Measurements from ENCODE around the gene SLC66A3. TPM values are rescaled to one million over a fixed set of nuclear protein-coding genes. Genes with fewer than 3 reads are reported as not detected.

Gene SLC66A3
- total and polyA plus RNA-seq, 8 donors = 12.1 to 55.1 (median 22.9) TPM; not detected in 1

DNA sequence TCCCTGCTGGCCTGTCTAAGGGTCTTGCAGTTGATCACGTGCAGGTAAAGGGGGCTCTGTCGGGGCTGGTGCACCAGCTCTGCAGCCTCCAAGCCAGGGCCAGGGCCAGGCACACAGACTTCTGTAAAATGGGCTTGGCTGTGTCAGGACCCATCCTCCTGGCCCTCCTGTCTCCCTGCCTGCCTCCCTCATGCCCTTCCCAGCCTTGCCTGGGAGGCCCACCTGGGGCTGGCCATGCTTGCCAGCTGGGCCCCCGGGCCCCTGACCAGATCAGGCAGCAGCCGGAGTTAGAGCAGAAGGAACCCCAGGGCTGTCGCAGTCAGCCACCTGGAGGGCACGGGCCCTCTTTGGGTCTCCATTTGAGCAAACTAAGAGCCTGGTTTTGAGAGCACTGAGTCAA, 2.0 kb downstream of the SLC66A3 start:
- intact Hi-C loops (cut with DNase I; ENCODE audit: low total_unique reads) = no loop called here
- WGBS, 5 donors = 90 to 98% (median 94%) methylated on average over 5 to 6 of the region's 6 CpGs
- no peak overlapping the region for H3K27ac ChIP-seq

DNA sequence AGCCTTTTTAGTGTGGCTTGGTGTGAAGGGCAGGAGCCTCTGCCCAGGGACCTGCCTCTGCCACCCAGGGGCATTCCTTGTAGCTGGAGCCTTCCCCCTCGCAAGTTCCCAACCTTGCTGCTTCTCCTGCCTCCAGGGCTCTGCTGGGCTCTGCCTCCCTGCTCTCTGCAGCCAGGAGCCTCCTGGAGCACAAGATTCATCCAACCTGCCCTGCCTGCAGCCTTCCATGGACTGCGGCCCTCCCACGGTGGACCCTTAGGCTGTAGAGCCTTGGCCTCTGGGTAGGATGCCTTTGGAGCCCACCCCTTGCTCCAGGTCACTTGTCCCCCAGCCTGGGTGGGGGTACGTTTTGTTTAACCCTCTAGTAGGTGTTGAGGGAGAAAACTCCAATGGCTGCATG, 2.5 kb downstream of the SLC66A3 start:
- no peaks in the 10 kb centered on the region for H3K27me3 ChIP-seq
- H3K27ac ChIP-seq = no peak overlapping the region
- 77 to 86% (median 79%) methylated on average over 4 of the region's 4 CpGs for WGBS, 5 donors
- H3K4me1 ChIP-seq = peaks cover 16 to 35% (median 27%) of the 10 kb centered on the region in 4 donors
- no peak for TF ChIP-seq EP300 (IDR thresholded peaks at IDR 0.05)
- DNase-seq = no peak
- no peaks in the 10 kb centered on the region for H3K9me3 ChIP-seq
- no peak overlapping the region for H3K4me3 ChIP-seq
- intact Hi-C loops (cut with DNase I; ENCODE audit: low total_unique reads) = no loop called here
- H3K36me3 ChIP-seq = peaks cover 0 to 16% (median 7%) of the 10 kb centered on the region in 4 donors

More for the DNA sequence above, 2.0 kb downstream of the SLC66A3 start:
- TF ChIP-seq POLR2A (IDR thresholded peaks at IDR 0.05) (no peak), EP300 (IDR thresholded peaks at IDR 0.05) (no peak), POLR2AphosphoS5 (IDR thresholded peaks at IDR 0.05) (no peak)
- TF ChIP-seq, protein P1, sequence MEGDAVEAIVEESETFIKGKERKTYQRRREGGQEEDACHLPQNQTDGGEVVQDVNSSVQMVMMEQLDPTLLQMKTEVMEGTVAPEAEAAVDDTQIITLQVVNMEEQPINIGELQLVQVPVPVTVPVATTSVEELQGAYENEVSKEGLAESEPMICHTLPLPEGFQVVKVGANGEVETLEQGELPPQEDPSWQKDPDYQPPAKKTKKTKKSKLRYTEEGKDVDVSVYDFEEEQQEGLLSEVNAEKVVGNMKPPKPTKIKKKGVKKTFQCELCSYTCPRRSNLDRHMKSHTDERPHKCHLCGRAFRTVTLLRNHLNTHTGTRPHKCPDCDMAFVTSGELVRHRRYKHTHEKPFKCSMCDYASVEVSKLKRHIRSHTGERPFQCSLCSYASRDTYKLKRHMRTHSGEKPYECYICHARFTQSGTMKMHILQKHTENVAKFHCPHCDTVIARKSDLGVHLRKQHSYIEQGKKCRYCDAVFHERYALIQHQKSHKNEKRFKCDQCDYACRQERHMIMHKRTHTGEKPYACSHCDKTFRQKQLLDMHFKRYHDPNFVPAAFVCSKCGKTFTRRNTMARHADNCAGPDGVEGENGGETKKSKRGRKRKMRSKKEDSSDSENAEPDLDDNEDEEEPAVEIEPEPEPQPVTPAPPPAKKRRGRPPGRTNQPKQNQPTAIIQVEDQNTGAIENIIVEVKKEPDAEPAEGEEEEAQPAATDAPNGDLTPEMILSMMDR (IDR thresholded peaks at IDR 0.05) = no peak
- no peaks in the 10 kb centered on the region for H3K9me3 ChIP-seq
- H3K27me3 ChIP-seq = no peaks in the 10 kb centered on the region
- peaks cover 0 to 16% (median 7%) of the 10 kb centered on the region in 4 donors for H3K36me3 ChIP-seq
- DNase-seq = no peak
- H3K4me1 ChIP-seq = peaks cover 16 to 35% (median 27%) of the 10 kb centered on the region in 4 donors
- H3K4me3 ChIP-seq = no peak overlapping the region

DNA sequence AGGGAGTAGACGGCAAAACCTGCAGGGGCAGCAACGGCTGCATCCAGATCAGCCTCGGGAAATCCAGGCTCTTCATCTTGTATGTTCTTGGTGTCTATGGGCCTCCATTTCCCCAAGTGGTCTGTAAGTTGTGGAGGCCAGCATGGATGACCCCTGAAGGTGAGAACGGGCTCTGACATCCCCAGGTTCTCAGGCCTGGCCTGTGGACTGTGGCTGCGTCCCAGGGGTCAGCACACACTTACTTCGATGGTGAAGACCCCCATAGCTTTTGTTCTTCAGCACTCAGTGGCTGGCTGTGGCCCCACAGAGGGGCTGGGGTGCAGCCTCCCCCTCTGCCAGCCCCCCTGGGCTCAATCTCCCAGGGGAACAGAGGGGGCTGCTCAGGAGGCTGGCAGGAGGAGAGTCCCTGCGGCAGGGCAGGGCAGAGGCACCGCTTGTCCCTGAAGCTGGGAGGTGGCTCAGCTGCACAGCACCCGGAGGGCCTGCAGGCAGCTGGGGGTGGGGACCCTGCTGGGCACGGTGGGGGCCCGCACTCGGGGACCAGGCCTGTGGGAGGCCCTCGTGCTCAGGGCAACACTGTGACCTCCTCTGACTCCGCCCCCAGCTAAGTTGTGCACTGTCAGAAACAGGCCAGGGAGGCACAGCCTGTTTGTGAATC, 3.8 kb downstream of the SLC66A3 start:
- intact Hi-C loops (cut with DNase I; ENCODE audit: low total_unique reads) = no loop called here
- H3K36me3 ChIP-seq = peaks cover 0 to 28% (median 17%) of the 10 kb centered on the region in 4 donors
- no peaks in the 10 kb centered on the region for H3K9me3 ChIP-seq
- 69 to 88% (median 81%) methylated on average over 10 to 14 of the region's 14 CpGs for WGBS, 5 donors
- no peaks in the 10 kb centered on the region for H3K27me3 ChIP-seq
- no peak for DNase-seq
- TF ChIP-seq POLR2A (IDR thresholded peaks at IDR 0.05) (no peak), POLR2AphosphoS5 (IDR thresholded peaks at IDR 0.05) (no peak), EP300 (IDR thresholded peaks at IDR 0.05) (no peak)
- TF ChIP-seq, protein P1 (IDR thresholded peaks at IDR 0.05) = no peak
- peaks cover 16 to 34% (median 27%) of the 10 kb centered on the region in 4 donors for H3K4me1 ChIP-seq
- H3K27ac ChIP-seq = no peak overlapping the region
- no peak overlapping the region for H3K4me3 ChIP-seq

DNA sequence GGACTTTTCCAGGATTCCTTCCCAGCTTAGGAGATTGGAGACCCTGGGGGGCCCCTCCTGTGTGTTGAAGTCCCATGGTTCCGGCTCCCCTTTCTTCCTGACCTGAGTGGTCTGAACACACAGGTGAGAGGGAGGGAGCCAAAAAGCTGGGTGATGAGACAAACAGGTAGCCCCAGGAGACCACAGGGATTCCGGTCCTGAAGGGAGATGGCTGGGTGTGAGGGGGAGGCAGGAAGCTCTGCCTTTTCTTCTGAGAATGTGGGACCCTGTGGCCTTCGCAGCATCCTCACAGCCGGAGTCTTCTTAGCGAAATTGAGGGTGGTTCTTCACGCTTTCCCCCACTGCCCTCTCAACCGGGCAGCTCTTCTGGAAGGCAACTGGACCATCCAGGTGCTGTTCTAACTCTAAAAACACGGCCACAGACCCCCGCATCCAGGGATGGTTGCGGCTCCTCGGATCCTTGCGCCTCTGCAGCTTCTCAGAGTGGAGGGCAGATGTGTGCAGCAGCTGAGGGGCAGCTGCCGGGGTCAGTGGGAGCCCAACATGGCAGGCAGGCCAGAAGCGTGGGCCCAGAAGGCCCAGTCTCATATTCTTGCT, 4.4 kb downstream of the SLC66A3 start:
- intact Hi-C loops (cut with DNase I; ENCODE audit: low total_unique reads) = no loop called here
- Histone ChIP-seq H3K4me3 (no peak overlapping the region), H3K36me3 (peaks cover 0 to 28% (median 17%) of the 10 kb centered on the region in 4 donors), H3K27me3 (no peaks in the 10 kb centered on the region), H3K27ac (no peak overlapping the region), H3K9me3 (no peaks in the 10 kb centered on the region), H3K4me1 (peaks cover 11 to 28% (median 21%) of the 10 kb centered on the region in 4 donors)
- DNase-seq = no peak
- TF ChIP-seq POLR2AphosphoS5 (IDR thresholded peaks at IDR 0.05) (no peak), POLR2A (IDR thresholded peaks at IDR 0.05) (no peak), EP300 (IDR thresholded peaks at IDR 0.05) (no peak)
- TF ChIP-seq, protein P1 (IDR thresholded peaks at IDR 0.05) = no peak
- 93 to 98% (median 96%) methylated on average over 12 to 14 of the region's 14 CpGs for WGBS, 5 donors

DNA sequence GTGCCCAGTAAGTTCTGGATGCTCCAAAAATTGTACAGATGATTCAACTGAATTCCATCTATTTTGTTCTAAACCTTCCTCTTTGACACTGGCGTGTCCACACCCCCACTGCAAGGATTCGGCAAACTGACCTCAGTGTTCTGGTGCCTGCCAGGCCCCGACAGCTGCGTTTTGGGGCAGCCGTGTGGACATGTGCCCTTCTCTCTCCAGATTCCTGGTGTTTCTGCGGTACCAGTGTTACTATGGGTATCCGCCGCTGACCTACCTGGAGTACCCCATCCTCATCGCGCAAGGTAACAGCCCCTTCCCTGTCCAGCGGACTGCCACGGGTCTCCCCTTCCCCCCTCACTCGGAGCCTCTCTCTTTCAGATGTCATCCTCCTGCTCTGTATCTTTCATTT, 5.0 kb downstream of the SLC66A3 start:
- TF ChIP-seq, protein P1 (IDR thresholded peaks at IDR 0.05) = no peak
- TF ChIP-seq POLR2A (IDR thresholded peaks at IDR 0.05) = no peak
- no peak for TF ChIP-seq EP300 (IDR thresholded peaks at IDR 0.05)
- no peak for TF ChIP-seq POLR2AphosphoS5 (IDR thresholded peaks at IDR 0.05)
- DNase-seq = no peak
- no peaks in the 10 kb centered on the region for H3K9me3 ChIP-seq
- no peak overlapping the region for H3K27ac ChIP-seq
- peaks cover 0 to 28% (median 17%) of the 10 kb centered on the region in 4 donors for H3K36me3 ChIP-seq
- H3K4me3 ChIP-seq = no peak overlapping the region
- peaks cover 11 to 27% (median 19%) of the 10 kb centered on the region in 4 donors for H3K4me1 ChIP-seq
- intact Hi-C loops (cut with DNase I; ENCODE audit: low total_unique reads) = no loop called here
- H3K27me3 ChIP-seq = no peaks in the 10 kb centered on the region
- 89 to 94% (median 91%) methylated on average over 13 of the region's 13 CpGs for WGBS, 5 donors
